ENCODE results near the gene COL6A3. TPM values are rescaled to one million over a fixed set of nuclear protein-coding genes. Genes with fewer than 3 reads are reported as not detected.

COL6A3 gene
- polyA plus RNA-seq, 1 donor (not counting 4 experiments of a cell fraction or from before 2014, with no cell fraction given) = not detected

GRCh38 chr2:237427769-237428506, 14.0 kb upstream of the COL6A3 start:
- no peaks in the 10 kb centered on the region for H3K27me3 ChIP-seq (ENCODE audit: control insufficient read depth, extremely low read depth, insufficient read depth, low read length)
- peaks cover 20% of the 10 kb centered on the region for H3K4me1 ChIP-seq (ENCODE audit: control insufficient read depth, extremely low read depth, insufficient read depth, low read length)
- no peak overlapping the region for H2AFZ ChIP-seq (ENCODE audit: control insufficient read depth, low read length)
- no peak overlapping the region for H3K4me2 ChIP-seq (ENCODE audit: control insufficient read depth, extremely low read depth, insufficient read depth, low read depth, low read length)
- H3K9me3 ChIP-seq (ENCODE audit: control insufficient read depth, low read depth, low read length) = no peaks in the 10 kb centered on the region
- no peaks in the 10 kb centered on the region for H3K9me1 ChIP-seq (ENCODE audit: control insufficient read depth, extremely low read depth, insufficient read depth, low read length)
- no peak for FAIRE-seq
- no peak for DNase-seq (ENCODE audit: low read depth, low spot score)
- H3K79me2 ChIP-seq (ENCODE audit: control insufficient read depth, insufficient read depth, low read length) = no peaks in the 10 kb centered on the region
- H3K36me3 ChIP-seq (ENCODE audit: control insufficient read depth in 2 of 2, extremely low read depth in 1 of 2, insufficient read depth in 2 of 2, low read length in 2 of 2) = no peaks in the 10 kb centered on the region
- no peak overlapping the region for H3K4me3 ChIP-seq (ENCODE audit: control insufficient read depth in 2 of 3, extremely low read depth in 1 of 3, insufficient read depth in 2 of 3, low read depth in 1 of 3, low read length in 3 of 3)
- H3K27ac ChIP-seq (ENCODE audit: control insufficient read depth, insufficient read depth, low read length) = no peak overlapping the region
- no peak overlapping the region for H3K9ac ChIP-seq (ENCODE audit: control insufficient read depth, extremely low read depth, insufficient read depth, low read length)
- no peaks in the 10 kb centered on the region for H4K20me1 ChIP-seq (ENCODE audit: control insufficient read depth, extremely low read depth, insufficient read depth, low read length)
- TF ChIP-seq EZH2 (IDR thresholded peaks at IDR 0.05; ENCODE audit: low read length) = no peak
- TF ChIP-seq, protein P1, sequence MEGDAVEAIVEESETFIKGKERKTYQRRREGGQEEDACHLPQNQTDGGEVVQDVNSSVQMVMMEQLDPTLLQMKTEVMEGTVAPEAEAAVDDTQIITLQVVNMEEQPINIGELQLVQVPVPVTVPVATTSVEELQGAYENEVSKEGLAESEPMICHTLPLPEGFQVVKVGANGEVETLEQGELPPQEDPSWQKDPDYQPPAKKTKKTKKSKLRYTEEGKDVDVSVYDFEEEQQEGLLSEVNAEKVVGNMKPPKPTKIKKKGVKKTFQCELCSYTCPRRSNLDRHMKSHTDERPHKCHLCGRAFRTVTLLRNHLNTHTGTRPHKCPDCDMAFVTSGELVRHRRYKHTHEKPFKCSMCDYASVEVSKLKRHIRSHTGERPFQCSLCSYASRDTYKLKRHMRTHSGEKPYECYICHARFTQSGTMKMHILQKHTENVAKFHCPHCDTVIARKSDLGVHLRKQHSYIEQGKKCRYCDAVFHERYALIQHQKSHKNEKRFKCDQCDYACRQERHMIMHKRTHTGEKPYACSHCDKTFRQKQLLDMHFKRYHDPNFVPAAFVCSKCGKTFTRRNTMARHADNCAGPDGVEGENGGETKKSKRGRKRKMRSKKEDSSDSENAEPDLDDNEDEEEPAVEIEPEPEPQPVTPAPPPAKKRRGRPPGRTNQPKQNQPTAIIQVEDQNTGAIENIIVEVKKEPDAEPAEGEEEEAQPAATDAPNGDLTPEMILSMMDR (optimal IDR thresholded peaks at IDR 0.05 in 1 of 3, IDR thresholded peaks at IDR 0.05 in 1 of 3, conservative IDR thresholded peaks at IDR 0.05 in 1 of 3; ENCODE audit: extremely low read depth in 1 of 3, insufficient read depth in 2 of 3, low read length in 3 of 3) = no peak
- dilution Hi-C loops (cut with MboI; ENCODE audit: extremely low pct_ligation_motif_present, low sequenced_read_pairs) = no loop called here

DNA sequence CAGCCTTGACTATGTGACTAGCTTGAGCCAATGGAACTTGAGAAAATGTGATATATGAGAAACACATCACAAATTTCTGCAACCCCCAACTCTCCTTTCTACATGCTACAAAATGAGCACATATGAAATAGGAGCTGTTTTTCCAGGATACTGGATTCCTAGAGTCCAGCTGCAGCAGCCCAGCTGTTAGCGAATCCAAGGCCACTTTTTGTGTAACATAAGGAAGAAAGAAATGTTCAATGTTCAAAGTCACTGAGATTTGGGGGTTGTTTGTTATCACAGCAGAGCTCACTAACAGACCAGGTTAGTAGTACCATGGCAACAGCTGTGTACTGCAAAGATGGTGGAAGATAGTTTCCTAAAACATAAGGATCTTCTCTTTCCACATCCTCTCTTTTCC, 12.6 kb upstream of the COL6A3 start:
- dilution Hi-C loops (cut with MboI; ENCODE audit: extremely low pct_ligation_motif_present, low sequenced_read_pairs) = no loop called here

More for the DNA sequence above, 12.6 kb upstream of the COL6A3 start:
- Histone ChIP-seq H3K9me1 (ENCODE audit: control insufficient read depth, extremely low read depth, insufficient read depth, low read length) (no peaks in the 10 kb centered on the region), H3K27me3 (ENCODE audit: control insufficient read depth, extremely low read depth, insufficient read depth, low read length) (no peaks in the 10 kb centered on the region), H3K36me3 (ENCODE audit: control insufficient read depth in 2 of 2, extremely low read depth in 1 of 2, insufficient read depth in 2 of 2, low read length in 2 of 2) (no peaks in the 10 kb centered on the region), H3K4me2 (ENCODE audit: control insufficient read depth, extremely low read depth, insufficient read depth, low read depth, low read length) (no peak overlapping the region), H2AFZ (ENCODE audit: control insufficient read depth, low read length) (no peak overlapping the region), H3K9me3 (ENCODE audit: control insufficient read depth, low read depth, low read length) (no peaks in the 10 kb centered on the region), H4K20me1 (ENCODE audit: control insufficient read depth, extremely low read depth, insufficient read depth, low read length) (no peaks in the 10 kb centered on the region), H3K27ac (ENCODE audit: control insufficient read depth, insufficient read depth, low read length) (no peak overlapping the region), H3K4me3 (ENCODE audit: control insufficient read depth in 2 of 3, extremely low read depth in 1 of 3, insufficient read depth in 2 of 3, low read depth in 1 of 3, low read length in 3 of 3) (no peak overlapping the region), H3K79me2 (ENCODE audit: control insufficient read depth, insufficient read depth, low read length) (no peaks in the 10 kb centered on the region), H3K4me1 (ENCODE audit: control insufficient read depth, extremely low read depth, insufficient read depth, low read length) (peaks cover 9% of the 10 kb centered on the region), H3K9ac (ENCODE audit: control insufficient read depth, extremely low read depth, insufficient read depth, low read length) (no peak overlapping the region)
- TF ChIP-seq EZH2 (IDR thresholded peaks at IDR 0.05; ENCODE audit: low read length) = no peak
- TF ChIP-seq, protein P1 (optimal IDR thresholded peaks at IDR 0.05 in 1 of 3, IDR thresholded peaks at IDR 0.05 in 1 of 3, conservative IDR thresholded peaks at IDR 0.05 in 1 of 3; ENCODE audit: extremely low read depth in 1 of 3, insufficient read depth in 2 of 3, low read length in 3 of 3) = no peak
- no peak for DNase-seq (ENCODE audit: low read depth, low spot score)
- FAIRE-seq = no peak
